Adrenal gland (tissue), 5 donors: ENCODE results near the gene KLK14.

ENCODE experiments used
- CTCF ChIP-seq, 6 experiments: fragments of 450-650 bp in 4 of 6; fragments of 200-600 bp in 2 of 6; sonication (generic) in 1 of 6; IDR thresholded peaks; 1 replicate in 5 of 6; 2 replicates in 1 of 6; pipeline versions ENCODE4 v1.5.1 to v1.8.0; 2016 to 2021; ENCODE audit warnings: antibody characterized with exemption in 6 of 6, mild to moderate bottlenecking in 2 of 6, moderate library complexity in 1 of 6
- POLR2A ChIP-seq, 2 donors: fragments of 450-650 bp; IDR thresholded peaks; one replicate each; pipeline ENCODE4 v1.6.1; 2017; ENCODE audit warnings: antibody characterized with exemption in 2 of 2, mild to moderate bottlenecking in 2 of 2, moderate library complexity in 1 of 2
- donor health status: DM: no; HTN: no; CAD: no.

- TF ChIP-seq POLR2A (IDR thresholded peaks at IDR 0.05), result no peak
- no peak for TF ChIP-seq CTCF (IDR thresholded peaks at IDR 0.05)
Observed at GRCh38 chr19:51055866-51056265, 26.8 kb downstream of the KLK14 start.
